K562 (cell line): ENCODE results near the gene CCDC127.

Source experiments
- FOXA3 ChIP-seq, 2 experiments: fragments of 450-650 bp in 1 of 2; sonication (generic) in 1 of 2; formaldehyde crosslinking; IDR thresholded peaks in 1 of 2; conservative IDR thresholded peaks in 1 of 2; 2 replicates each; pipeline versions ENCODE4 v1.4.0 to v1.8.0; 2020 to 2022; ENCODE audit warnings: mild to moderate bottlenecking in 2 of 2, missing genetic modification reagents in 1 of 2
- RCOR1 ChIP-seq, 2 experiments: IDR thresholded peaks; 2 replicates each; pipeline ENCODE4 v1.6.1; 2012; ENCODE audit warnings: low read depth in 2 of 2, low read length in 2 of 2, borderline replicate concordance in 1 of 2, improper control_type of control experiment in 1 of 2

- TF ChIP-seq RCOR1 (IDR thresholded peaks at IDR 0.05; ENCODE audit: borderline replicate concordance in 1 of 2, low read depth in 2 of 2, low read length in 2 of 2) (no peak), FOXA3 (CRISPR knock-in tag; conservative IDR thresholded peaks at IDR 0.05 in 1 of 2, IDR thresholded peaks at IDR 0.05 in 1 of 2) (no peak)
These were observed 4.1 kb downstream of the CCDC127 start for GRCh38 chr5:213803-214395.
